Activated CD4-positive, alpha-beta T cell treated with anti-CD3 and anti-CD28 coated beads for 24 hours (primary cell): ENCODE data around the gene SKI.
"Not testable (repeated sequence)": the region's sequence is repeated elsewhere in the genome, so short reads cannot be mapped to it uniquely, and the experiment has no call there.

Source experiments
- DNase-seq, 2 donors: peaks; one replicate each; pipeline ENCODE4 v3.0.0-alpha.2; 2020; ENCODE audit warnings: low read depth in 2 of 2

Gene SKI

GRCh38 chr1:2291577-2291976, 63.5 kb downstream of the SKI start:
- DNase-seq, result no peak

GRCh38 chr1:2292725-2293450, 64.8 kb downstream of the SKI start:
- no peak for DNase-seq

DNA sequence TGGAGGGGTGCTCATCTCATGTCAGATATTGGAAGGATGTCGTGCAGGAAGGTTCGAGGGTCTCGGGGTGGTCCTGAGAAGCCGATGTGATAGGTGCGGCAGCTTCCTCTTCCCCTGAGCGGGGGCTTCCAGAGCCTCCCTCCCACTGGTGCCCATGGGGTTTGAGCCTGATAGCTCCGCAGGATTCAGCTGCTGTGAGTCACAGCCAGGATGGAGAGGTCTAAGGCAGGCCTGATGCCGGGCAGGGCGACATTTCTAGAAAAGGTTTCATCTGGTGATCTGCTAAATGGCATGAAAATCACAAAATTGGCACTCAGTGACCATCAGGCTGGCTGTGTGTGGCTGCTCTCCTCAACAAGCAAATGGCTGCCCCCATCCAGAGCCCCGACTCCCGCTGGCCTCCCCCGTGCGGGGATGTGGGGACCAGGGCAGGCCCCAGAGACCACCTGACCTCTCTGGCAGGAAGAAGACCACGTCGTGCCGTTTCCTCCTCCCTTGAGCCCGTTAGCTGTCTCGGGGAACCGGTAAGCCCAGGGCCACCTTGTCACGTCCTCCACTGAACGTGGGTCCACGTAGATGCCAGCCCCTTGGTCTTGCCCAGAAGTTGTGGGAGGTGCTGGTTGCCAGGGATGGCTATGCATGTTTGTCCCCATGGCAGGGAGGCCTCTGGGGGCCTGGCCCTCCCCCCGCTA, 66.1 kb downstream of the SKI start:
- no peak for DNase-seq

DNA sequence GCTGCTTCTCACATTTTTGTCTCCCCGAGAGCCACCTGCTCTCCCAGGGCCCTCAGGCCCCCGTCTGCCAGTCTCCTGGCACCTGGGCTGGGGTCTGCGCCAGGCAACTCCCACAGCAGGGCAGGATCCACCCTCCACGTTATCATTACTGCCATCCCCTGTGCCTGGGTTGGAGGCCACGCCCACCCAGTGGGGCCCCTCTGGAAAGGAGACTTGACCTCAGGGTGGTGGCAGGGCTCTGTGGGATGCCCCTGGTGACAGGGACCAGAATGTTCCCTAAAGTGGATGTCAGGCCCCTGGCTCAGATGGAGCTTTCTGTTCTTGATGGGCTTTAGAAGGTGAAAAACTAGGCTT, 66.6 kb downstream of the SKI start:
- no peak for DNase-seq

GRCh38 chr1:2295526-2295925, 67.4 kb downstream of the SKI start:
- no peak for DNase-seq

DNA sequence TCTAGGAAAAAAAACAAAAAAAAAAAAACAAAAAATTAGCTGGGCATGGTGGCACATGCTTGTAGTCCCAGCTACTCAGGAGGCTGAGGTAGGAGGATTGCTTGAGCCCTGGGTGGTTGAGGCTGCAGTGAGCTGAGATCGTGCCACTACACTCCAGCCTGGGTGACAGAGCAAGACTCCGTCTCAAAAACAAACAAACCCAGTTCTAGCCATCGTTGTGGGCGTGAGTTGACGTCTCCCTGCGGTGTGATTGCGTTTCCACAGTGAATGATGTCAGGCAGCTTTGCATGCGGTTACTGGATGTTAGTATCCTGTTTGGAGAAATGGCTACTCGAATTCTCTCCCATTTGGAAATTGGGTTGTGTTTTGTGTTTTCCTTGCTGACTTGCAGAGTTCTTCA, 68.1 kb downstream of the SKI start:
- not testable (repeated sequence) for DNase-seq

DNA sequence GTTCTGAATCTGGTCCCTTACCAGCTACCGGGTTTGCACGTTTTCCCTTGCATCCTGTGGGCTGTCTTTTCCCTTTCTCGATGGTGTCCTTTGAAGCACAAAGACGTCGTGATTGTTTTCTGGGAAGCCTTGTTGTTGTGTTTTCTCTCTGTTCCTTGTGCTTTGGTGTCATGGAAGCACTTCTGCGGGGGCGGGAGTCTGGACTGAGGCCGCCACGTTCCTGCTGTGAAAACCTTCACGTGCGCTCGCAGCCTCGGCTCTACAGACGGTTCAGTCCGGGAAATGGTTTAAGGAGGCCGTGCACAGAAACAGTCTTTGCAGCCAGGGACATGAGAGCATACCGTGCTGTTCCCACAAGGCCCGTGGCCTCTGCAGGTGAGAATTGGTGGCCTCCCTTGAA, 68.5 kb downstream of the SKI start:
- DNase-seq, result no peak

DNA sequence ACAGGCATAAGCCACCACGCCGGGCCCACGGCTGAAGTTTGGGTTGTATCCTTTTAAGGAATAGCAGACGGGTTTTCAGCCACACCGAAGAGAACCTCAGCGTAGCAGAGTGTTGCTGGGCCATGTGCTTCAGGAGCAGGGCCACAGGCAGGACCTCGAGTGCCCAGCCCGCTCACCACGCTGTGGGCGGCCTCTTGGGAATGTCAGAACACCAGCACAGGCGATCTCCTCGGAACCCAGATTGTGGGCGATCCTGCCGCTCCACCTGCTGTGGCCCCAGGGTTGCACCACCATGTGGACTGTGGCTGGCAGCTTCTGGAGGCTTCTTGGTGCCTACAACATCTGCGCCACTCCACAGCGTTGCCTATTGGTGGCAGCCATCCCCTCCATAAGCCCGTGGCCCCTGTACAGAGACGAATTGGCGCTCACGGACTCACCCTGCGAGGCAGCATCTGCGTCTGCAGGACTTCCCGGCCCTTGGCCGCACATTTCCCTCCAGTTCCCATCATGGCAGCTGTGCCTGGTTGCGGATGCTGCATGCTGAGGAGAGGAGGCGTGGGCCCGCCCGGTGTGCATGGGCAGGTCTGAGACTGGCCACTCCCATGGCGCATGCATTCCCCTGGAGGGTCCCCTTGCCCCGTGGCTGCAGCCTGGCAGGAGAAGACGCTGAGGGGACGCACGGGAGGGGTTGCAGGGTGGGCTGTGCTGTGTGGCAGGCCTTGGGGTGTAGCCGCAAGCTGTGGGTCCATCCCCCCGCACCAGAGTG, 69.3 kb downstream of the SKI start:
- no peak for DNase-seq

DNA sequence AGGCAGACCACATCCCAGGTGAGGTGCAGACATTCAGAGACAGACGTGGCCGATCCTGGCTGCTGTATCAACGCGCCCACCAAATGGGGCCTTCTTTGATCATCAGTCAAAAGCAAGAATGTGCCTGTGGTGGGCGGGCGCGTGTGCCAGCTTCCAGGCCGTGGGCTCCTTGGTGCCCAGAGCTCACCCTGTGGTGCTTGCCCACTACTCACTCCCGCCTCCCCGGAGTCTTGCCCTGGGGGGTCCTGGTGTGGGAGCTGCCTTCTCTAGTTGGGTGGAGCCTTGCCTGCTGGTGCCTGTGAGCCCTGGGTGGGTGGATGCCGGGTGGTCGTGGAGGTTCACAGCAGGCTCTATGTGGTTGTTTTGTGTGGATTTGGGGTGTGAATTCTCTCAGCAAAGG, 70.6 kb downstream of the SKI start:
- DNase-seq, result no peak

DNA sequence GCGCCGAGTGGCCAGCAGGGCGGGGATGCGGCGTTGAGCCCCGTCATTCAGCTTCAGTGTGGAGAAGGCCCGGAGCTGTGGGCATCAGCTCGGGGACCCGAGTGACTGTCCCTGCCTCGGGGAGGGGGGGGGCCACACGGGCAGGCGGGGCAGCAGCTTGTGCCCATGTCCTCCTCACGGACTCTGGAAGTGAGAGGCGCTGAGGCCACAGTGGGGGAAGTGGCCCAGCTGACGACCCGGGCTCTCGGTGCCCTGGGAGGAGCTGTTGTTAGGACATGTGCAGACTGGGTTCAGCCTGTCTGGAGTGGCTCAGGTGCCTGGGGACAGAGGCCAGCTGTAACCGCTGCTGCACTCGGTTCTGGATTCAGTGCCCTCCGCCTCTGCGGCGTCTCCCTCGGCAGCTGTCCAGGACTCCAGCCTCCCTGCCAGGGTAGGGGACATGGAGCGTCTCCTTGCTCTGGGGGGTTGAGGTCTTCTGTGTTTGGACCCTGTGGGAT, 71.1 kb downstream of the SKI start:
- no peak for DNase-seq

DNA sequence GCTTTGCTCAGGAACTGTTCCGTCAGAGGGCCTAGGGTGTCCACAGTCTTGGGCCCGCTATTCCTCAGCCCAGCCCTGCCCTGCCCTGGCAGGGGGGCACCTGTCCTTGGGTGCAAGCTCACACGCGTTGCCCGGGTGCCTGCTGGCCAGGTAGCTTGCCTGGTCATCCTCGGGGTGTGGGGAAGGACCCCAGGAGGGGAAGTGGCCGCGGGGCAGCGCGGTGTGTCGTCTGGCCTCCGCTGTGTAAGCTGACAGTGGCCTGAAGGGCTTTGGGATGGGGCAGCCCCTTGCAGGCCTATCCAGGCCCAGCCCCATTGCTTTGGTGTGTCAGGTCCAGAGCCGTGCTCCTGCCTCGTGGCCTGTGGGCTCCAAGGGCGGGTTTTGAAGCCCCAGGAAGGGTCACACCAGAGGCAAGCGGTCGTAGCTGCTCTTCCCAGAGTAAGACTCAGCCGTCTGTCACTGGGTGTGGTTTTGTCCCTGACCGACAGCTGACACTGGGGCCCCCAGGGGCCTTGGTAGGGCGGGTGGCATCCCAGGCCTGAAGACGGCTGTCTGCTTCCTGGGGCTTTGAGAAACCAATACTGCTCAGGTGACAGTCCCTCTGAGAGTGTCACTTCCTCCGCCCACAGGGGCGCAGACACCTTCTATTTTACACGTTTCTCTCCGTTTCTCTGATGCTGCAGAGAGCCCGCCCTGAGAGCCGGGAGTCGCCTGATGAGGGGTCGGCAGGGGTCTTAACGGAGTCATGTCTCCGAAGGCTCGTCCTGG, 72.1 kb downstream of the SKI start:
- peak; percentile 51 to 74 for DNase-seq

DNA sequence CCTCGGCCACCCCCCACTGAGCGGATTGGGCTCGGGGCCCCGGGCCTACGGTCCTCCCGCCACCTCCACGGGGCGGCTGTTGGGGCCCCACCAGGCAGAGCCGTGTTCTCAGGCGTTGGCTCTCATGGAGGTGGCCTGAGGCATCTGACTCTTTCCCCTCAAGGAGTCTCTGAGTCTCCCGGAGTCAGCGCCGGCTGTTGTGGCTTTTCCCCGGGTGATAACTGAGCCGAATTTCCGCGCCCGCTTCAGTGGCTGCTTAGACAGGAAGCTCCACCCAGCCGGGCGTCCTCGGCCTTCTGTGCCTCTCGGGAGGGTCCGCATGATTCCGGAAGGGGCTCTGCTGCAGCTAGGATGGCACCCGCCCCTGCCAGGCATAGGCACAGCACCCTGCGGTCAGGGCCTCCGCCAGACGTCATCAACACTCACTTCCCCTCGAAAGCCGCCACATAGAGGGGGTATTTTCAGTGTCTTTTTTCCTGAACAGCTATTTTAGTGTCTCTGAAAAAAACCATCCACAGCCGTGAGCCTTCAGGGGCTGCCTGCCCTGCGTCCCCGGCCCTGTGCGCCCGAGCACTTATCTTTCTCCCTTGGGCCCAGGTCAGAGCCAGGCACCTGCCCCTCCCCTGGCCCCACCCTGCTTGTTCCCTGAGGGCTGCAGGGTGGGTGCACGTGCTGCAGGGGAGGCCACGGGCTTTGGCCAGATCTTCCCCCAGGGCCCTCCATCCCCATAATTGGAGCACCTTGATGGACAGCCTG, 72.9 kb downstream of the SKI start:
- peak; percentile 61 to 76 for DNase-seq

- no peak for DNase-seq
Measured at GRCh38 chr1:2301607-2302291, 73.6 kb downstream of the SKI start.

DNA sequence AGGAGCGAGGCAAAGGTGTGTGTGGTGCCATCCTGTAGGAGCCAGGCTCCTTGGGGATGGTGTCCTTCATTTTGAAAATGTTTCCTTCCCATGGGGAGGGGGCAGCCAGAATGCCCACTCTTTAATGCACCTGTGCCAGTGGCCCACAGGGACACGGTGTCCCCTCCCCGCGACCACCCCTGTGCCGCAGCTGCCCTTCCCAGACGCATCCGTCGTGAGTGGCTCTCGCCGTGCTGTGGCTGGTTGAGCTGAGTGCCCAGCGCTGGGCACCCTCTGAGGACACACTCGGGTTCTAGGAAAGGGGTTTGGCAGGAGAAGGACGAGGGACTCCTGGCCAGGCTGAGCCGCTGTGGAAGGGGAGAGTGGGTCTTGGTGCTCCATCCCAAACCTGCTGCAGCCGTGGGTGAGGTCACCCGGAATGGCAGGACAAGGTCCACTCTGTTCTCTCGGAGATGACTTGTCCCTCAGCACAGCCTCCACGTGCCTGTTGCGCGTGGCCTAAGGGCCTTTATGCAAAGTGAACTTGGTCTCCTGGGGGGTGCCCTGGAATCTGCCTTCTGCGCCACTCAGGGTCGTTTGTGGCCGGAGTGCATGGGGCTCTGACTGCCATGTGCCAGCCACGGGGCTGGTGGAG, 74.3 kb downstream of the SKI start:
- DNase-seq, result no peak

DNA sequence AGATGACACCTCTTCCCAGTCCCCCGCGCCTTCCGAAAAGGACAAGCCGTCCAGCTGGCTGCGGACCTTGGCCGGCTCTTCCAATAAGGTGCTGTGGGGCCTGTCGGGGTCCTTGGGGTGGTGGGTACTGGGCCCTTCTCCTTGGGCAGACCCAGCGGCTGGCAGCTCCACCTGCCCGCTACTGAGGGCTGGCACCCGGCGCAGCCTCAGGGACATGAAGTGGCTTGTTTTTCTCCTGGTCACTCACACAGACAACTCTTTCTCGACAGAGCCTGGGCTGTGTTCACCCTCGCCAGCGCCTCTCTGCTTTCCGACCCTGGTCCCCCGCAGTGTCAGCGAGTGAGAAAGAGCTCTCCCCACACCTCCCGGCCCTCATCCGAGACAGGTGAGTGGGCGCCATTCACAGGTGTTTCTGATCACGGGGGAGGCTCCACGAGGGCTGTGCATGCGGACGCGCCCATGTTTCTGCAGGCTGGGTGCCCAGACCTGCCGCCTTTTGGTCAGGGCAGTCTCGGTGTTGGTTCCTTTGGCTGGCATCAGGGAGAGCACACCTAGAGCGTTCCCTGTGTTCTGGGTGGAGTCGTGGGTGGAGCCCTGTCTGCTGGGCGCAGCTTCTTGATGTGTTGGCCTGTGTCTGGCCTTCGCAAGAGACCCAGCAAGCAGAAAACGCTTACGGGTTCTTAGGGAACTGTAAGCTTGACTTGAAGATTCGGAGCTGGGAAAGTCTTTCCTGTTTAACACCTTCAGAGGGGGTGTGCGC, 75.1 kb downstream of the SKI start:
- no peak for DNase-seq

- DNase-seq, result no peak
Measured at GRCh38 chr1:2303781-2304180, 75.7 kb downstream of the SKI start.

GRCh38 chr1:2304282-2304681, 76.2 kb downstream of the SKI start:
- no peak for DNase-seq

DNA sequence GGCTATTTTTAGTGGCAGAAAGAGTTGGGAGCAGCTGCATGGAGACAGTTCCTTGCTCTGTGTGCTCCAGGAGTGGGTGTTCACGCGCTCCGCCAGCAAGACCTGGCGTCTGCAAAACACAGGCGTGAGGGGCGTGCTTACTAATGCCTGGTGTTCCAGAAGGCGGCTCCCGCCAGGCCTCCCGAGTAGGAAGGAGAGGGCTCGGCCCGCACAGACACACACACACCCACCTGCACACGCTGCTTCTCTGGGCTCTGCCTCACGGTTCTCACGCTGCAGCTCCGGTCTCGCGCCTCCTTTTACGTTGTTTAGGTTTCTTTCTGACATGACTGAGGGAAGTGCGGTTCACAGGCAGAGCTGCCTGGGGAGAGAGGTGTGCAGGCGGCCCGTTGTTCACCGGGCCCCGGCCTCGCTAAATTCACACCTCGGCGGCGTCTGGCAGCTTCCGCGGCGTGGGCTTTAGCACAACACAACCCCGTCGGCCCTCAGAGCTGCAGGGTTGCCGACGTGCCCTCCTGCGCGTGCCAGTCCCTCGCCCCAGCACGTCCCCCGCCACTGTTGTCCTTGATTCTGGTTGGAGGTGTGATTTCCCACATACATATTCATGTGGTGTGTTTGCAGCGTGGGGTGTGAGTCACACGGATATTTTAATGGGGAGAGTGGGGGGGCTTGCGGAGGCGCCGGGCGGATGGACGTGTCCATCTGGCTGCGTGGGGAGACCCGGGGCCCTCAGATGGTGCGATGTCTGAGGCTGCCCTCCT, 77.0 kb downstream of the SKI start:
- DNase-seq, result no peak
